NOMO-1 treated with DMSO at 0.1 percent for 48 hours (cell line): ENCODE data around the gene TMEM108.

Experiments
- DNase-seq: peaks from one replicate; lab custom pipeline; 2025; ENCODE audit not compliant: unreplicated experiment; lab: John Stamatoyannopoulos, UW

TMEM108 gene

DNA sequence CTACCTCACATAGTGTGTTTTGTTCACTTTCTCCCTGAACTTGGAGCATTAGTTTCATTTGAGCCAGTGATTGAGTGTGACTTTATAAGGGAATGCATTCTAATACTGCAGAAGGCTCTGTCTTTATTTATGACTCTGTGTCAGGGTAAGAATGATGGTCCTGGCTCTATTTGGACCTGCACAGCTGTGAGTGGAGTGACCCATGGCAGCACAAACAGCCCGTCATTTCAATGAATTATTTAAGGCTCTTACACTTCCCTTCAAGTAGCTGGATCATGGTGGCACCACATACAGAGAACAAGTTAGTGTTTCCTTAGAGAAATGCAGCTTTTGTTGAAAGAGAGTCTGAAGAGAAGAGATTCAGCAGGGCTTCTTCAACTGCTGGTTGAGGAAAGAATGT, 16.4 kb downstream of the TMEM108 start:
- no peak for DNase-seq

DNA sequence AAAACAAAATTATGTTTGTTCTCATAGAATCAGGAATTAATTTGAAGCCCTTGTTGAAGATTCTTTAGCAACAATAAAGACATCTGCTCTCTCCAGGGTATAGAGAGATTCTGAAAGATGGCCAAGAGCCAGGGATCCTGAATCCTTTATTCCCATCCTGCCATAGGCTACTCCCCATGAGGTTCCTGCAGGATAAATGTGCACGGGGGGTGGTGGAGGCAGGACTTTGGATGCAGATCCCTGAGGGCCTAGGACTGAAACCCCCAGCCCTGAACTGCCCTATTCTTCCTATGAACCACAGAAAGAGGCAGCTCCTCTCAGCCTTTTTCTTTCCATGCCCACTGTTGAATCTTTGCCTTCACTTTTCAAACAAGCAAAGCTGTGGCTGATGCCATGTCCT, 17.1 kb downstream of the TMEM108 start:
- DNase-seq: no peak

DNA sequence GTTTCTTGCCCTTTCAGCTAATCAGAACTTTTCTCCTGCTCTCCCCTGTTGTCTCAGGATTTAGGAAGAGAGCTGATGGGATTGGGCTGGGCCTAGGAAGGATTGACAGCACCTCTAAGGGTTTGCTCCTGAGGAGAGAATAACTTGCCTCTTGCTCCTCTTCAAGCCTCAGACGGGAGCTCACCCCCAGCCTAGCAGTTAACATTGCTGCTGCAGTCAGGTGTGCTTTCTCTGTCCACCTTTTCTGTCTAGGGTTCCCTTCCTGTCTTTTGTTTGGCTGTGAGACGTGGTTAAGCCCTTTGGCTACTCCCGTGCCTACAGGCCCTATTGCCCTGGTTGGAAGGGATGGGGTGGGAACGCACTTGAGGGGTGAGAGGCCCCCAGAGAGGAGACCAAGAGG, 20.1 kb downstream of the TMEM108 start:
- no peak for DNase-seq

DNA sequence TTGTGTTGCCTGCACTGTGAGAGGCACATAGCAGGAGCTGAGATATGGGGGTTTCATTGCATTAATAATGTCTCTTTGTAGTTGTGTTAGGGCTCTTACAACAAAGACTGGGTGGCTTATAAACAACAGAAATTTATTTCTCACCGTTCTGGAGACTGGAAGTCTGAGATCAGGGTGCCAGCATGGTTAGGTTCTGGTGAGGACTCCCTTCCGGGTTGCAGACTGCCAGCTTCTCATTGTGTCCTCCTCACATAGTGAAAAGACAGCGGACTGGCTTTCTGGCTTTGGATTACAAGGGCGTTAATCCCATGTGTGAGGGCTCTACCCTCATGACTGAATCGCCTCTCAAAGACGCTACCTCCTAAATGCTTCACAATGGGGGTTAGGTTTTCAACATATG, 20.6 kb downstream of the TMEM108 start:
- no peak for DNase-seq

DNA sequence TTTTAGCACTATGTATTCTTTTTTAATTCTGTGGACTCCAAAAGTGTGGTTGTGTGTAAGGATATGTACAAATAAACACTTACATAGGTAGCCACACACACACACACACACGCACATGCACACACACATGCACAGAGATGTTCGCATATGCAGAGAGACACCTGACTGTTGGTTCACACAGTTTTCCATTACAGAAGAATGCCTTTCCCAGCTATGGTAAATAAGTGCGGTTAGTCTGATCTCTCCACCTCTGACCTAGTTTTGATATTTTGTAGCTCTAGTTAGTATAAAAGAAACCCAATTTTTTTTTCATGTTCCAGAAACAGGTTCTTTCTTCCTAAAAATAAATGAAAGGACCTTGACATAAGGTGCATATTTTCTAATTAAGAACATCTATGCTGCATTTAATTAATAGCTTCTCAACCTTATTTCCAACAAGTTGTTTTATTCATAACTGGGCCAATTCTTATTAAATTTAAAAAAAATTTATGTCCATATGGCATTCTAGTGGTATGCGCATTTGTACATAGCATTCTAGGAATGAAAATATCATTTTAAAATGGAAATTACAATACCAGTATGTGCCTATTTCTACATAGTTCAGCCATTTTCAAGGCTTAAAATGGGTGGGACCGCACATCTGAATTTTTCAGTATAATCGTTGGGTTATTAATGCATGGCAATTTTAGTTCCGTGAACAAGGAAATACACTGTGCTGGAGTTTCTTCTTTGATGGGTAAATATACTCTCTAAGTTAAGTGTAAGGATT, 27.2 kb downstream of the TMEM108 start:
- no peak for DNase-seq

DNA sequence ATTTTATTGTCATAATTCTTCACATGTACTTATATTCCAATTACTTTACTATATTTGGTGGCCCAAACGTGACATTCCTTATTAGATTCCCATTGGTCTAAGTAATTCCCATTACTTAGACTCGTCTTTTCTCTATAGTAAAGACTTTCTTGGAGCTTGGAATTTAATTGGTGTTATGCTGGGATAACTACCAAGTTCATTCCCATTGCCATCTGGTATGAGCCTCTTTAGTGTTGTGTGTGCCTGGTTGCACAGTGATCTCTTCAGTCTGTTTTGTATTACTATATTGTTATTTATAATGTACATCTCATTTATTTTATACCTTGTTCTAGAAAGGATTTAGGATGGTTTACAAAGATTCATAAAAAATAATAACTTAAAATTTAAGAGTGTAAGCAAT, 27.8 kb downstream of the TMEM108 start:
- no peak for DNase-seq

DNA sequence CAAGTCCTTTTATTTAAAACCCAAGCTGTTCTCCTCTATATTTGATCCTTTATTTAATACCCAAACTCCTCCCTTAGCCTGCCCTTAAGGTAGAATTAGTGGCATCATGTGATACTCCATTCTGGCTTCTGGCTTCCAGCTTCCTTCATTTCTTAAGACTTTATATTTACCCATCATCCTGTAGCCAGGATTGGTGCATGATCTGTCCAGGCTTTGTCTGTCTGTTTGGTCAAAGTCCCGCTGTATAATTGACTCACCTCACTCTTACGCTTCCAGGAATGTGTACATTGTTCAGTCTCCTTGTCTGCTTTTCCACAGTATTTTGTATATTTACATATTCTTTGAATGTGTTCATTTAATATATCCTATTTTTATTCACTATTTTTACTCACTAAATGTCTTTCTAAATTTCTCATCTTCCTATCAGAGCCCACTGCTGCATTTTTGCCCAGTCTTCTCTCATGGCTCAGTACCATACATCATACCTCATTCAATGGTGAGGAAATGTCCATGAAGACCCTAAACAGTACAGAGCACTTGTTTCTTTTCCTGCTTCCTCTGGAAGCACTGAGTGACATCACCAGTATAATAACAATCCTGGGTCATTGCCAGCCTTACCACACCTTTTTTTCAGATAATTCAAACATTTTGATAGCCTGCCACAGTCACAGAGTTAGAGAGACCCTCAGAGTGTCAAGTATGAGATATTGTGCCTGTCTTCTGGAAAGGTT, 31.5 kb downstream of the TMEM108 start:
- DNase-seq: no peak

DNA sequence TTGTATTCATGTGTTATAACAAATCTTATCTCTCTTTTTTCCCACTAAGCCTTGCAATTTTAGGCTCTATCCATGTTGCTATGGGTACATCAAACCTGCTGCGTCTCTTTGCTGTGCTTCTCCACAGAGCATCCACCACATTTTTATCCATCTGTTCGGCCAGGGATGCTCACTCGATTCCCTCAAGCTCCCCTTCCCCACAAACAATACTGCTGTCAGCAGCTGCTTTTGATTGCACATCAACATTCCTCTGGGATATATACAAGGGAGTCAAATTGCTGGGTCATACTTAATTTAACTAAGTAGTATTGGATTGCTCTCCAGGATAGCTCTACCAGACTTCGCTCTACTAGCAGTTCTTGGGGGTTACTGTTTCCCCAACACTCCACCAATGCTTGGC, 36.8 kb downstream of the TMEM108 start:
- DNase-seq: no peak

DNA sequence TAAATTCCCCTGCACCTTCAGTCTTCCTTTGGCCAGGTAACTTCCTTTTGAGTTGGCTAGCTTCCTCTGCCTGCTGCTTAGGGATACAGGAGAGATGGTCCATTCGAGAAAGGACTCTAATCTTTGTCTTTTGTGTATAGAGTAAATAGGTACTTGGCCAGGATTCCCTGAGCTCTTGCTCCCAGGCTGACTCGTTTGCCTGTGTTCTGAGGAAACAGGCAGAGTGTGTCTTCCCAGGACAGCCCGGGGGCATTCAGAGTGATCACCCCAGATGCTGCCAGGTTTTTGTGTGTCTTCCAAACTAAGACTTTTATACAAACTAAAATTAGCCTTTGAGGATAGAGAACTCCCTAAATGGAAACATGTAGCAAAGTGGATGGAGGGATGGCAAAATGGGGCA, 39.5 kb downstream of the TMEM108 start:
- no peak for DNase-seq

DNA sequence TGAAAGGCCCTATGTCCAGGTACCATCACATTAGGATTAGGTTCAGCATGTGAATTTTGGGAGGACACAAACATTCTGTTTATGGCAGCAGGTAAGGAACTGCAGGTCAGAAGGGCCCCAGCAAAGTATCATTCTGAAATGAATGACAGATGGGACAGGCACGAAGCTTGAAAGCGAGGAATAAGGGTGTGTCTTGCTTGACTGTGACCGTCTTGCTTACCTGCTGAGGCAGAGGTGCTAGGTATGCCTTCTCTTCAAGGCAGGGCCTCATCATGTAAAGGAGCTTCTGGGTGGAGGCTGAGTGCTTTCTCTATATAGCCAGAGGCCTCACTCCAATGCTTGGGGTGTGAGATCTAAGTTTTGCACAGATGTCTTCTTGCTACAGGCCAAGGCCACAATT, 41.4 kb downstream of the TMEM108 start:
- DNase-seq: no peak

DNA sequence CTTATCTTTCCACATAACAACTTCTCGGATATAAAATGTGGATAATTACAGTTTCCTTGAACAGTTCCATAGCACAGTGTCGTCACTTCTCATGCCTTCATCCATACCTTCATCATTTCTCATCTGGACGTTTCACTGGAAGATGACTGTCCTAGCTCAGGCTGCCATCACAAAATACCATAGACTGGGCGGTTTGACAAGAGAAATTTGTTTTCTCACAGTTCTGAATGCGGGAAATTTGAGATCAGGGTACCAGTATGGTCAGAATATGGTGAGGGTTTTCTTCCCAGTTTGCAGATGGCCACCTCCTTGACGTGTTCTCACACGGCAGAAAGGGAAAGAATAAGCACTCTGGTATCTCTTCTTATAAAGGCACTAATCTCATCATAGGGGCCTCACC, 42.8 kb downstream of the TMEM108 start:
- no peak for DNase-seq

DNA sequence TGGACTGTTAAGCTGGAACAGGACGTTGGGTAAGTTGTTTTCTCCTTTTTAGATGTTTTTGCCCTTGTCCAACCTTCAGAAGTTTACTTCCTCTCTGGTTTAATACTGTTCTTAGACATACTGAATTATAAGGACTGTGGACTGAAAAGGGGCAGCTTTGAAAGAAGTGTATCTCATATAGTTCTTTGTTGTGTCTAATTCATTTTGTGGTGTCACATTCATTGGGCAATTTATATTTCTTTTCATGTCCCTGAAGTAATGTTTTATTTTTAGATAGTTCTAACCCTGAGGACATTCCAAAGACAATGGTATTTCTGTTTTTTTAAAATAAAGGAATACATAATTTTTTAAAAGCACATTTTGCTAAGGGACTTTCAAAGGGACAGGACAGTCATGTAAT, 45.2 kb downstream of the TMEM108 start:
- no peak for DNase-seq

DNA sequence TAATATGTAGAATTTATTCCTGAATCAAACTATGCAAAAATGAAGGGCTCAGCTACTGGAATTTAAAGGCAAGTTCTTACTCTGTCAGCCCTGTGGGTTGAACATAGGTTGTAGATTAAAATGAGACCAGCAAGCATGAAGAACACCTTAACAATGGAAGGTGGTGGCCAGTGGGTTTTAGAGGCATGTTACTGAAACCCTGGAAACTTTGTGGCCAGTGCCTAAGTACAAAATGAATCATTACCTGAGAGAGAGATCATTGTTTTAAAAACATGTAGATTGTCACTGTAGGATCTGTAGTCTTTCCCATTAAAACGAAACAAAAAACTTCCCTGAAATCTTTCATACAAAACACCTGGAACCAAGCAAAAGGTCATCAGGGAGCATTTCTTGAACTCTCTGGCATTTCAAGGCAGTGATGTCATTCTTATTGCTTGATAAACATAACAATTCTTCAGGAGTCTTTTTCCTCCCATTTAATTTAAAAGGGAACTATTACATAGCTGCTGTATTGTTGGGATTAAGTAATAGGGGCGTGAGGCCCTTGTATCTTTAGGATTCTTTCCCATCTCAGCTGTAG, 51.8 kb downstream of the TMEM108 start:
- DNase-seq: no peak

DNA sequence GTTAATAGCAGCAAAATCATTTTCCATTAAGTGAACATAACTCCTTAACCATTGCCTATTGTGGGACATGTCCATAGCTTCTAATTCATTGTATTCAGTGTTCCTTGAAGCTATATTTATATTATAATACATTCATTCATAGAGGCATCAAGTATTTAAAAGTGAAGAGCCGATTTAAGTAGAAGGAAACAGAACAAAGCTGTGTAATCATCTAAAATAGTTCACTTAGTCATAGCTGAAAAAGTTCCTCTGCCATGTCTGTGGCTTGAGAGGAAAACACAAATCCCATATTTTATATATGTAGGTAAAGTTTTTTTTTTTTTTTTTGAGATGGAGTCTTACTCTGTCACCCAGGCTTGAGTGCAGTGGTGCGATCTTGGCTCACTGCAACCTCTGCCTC, 54.5 kb downstream of the TMEM108 start:
- no peak for DNase-seq

DNA sequence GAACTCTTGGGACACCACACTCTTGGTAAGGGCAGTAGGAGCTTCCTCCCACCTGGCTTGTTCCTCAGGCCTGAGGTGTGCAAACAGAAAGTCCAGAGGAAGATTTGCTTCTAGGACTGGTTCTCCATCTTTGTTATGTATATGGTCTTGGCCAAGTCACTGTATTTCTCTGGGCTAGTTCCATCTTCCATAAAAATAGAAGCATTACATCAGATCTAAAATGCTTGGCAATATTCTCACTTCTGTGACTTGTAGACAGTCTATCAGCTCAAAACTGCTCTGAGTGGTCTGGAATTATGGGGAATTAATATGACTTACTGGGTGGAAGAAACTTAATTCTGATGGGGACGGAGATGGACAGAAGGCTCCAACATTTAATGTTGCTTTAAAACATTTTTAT, 55.2 kb downstream of the TMEM108 start:
- no peak for DNase-seq

DNA sequence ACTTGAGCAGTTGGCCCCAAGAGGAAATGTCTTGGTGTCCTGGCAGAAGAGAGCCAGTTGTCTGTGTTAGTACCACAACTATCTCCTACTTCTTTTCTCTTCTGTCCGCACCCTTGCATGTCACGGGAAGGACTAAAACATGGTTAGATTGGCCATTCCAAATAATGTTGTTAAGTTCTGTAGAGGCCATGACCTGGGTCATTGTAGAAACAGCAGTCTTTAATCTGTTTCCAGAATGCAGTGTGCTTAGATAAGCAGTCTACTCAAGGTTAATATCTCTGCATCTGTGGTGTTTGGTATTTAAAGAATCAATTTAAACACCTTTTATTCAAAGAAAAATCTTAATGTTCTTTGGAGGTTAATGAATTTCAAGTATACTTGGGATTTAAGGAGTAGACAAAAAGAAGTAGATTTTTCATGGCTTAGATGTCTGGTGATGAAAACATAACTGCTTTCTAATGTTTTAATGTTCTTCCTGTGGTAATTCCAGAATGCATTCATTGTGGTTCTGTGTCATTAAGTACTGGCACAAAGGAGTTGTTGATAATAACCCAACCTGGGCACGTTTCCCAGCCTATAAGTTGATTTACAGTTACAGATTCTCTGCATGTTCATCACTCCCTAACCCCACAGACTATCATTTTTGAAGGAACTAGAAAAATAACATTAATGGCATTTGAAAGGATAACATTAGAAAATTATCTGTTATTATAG, 58.9 kb downstream of the TMEM108 start:
- no peak for DNase-seq

DNA sequence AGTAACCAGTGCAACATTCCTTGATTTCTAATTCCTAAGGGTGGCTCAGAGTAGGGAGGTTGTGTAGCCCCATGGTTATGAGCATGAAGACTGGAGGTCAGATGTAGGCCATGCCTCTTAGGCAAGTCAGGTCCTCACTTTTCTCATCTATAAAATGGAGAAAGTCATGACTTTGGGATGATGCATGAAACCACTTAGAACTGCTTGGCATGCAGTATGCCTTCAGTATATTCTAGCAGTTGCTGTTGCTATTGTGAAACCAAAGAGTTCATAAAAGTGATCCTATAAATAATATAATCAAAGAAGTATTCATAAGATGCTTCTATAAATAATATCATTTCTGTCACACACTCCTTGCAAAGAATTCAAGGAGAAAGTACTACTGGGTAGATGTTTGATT, 65.5 kb downstream of the TMEM108 start:
- DNase-seq: no peak

DNA sequence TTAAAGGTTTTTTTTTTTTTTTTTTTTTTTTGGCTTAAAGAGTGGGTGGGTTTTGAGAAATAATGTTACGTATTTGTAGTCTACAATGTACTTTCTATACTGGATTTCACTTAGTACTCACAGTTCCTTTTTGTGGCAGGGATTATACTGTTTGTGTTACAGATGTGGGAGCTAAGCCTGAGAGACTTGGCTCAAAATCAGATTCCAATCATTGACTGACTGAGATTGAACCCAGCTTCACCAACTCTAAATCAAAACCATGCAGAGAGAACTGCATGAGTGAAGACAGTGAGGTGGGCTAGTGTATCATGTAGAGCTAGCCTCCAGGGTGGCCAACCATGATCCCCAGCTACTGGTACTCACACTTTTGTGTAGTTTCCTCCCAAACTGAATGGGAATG, 68.0 kb downstream of the TMEM108 start:
- no peak for DNase-seq

DNA sequence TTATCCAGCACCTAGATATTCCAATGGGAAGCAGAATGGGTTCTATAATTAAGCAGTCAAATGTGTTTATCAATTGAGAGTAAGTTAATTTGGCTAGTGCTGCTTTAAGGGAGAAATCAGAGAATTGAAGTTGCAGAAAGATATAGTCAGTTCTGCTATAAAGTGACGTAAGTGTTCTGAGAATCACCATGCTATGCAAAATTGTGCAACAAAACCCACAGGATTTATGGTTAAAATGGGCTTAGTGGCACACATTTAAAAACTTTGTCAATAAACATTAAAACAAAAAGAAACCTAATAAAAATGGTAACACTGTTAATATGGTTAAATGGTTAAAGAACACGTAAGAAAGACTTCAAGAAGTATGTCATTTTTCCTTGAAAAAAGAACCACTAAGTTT, 74.5 kb downstream of the TMEM108 start:
- peak; percentile 20 for DNase-seq

DNA sequence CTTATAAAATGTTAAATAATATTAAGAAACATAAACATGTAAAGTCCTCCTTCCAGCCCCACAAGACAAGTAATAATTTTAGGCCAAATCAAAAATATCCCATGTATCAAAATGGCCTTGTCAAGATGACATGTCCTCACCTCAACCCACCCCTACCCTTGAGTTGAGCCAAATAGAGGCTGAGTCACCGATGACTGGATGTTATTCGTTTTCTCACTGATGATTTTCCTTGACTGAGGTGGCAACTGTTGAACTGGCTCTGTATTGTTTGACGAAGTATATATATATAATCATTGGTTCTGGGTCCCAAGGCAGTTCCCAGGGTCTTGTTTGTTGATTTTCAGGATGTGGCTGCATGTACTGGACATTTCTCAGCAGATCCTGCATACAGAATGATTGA, 75.3 kb downstream of the TMEM108 start:
- DNase-seq: peak; percentile 58

DNA sequence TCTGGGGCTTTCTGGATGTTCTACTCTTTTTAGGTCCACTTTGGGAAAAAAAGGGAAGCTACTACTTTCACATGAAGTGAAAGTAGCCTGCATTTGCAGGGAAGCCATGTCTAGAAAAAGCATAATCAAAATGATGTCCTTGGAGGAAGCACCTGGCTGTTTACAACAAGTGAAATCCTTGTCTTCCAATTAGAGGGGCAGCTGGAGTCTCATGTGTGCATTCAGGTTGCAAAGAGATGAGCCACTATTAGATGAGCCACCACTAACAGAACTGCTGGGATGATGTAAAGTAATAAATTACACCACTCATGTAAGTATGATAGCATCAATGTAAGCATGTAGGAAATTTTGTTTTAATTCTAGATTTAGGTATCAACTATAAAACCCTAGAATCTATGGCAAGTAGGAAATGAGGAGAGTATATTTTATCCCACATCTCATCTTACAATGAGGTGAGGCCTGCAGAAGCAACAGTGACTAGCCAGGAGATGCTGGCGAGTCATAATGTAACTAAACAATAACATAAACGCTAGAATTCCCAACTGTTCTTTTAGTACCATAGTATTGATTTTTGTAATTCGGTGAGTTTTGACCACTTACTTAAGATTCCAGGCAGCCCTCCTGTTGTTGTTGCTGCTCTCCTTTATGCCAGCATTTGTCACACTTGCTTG, 75.9 kb downstream of the TMEM108 start:
- peak; percentile 69 for DNase-seq
